HUES48 (cell line): ENCODE results near the gene SLC39A2.
"Not testable (repeated sequence)": the region's sequence is repeated elsewhere in the genome, so short reads cannot be mapped to it uniquely, and the experiment has no call there.

ENCODE experiments used
- H3K27ac ChIP-seq: one replicate; pipeline ENCODE4 v1.7.0; 2013; ENCODE audit warnings: low read depth, low read length, inconsistent platforms
- H3K27me3 ChIP-seq: 2 replicates; pipeline ENCODE4 v1.6.1; 2013; ENCODE audit warnings: mild to moderate bottlenecking, low read length; ENCODE audit not compliant: control insufficient read depth, insufficient read depth
- H3K36me3 ChIP-seq: 2 replicates; pipeline ENCODE4 v1.6.1; 2013; ENCODE audit warnings: low read length; ENCODE audit not compliant: control insufficient read depth, insufficient read depth
- H3K4me1 ChIP-seq: 2 replicates; pipeline ENCODE4 v1.6.1; 2013; ENCODE audit warnings: mild to moderate bottlenecking, low read length; ENCODE audit not compliant: control insufficient read depth, insufficient read depth
- H3K4me3 ChIP-seq: 2 replicates; pipeline ENCODE4 v1.5.1; 2013; ENCODE audit warnings: mild to moderate bottlenecking, low read depth, low read length
- H3K9ac ChIP-seq: 2 replicates; pipeline ENCODE4 v1.6.1; 2013; ENCODE audit warnings: mild to moderate bottlenecking, low read depth, low read length, moderate library complexity
- H3K9me3 ChIP-seq: 2 replicates; pipeline ENCODE4 v1.6.1; 2013; ENCODE audit warnings: low read length; ENCODE audit not compliant: control insufficient read depth, insufficient read depth

The SLC39A2 gene

DNA sequence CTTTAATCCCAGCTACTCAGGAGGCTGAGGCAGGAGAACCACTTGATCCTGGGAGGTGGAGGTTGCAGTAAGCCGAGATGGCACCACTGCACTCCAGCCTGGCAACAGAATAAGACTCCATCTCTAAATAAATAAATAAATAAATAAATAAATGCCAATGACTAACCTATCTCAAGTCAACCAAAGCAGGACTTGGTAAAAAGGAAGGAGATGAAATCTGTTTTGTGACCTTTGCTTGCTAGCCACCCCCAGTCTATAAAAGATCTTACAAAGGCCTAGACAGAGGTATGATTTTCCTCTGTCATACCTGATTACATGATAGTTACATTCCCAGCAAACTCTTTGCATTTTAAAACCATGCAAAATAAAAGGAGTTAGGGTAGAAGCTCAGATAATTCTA is 22.8 kb upstream of the SLC39A2 start:
- Histone ChIP-seq H3K4me3 (no peak overlapping the region), H3K9ac (no peak overlapping the region), H3K36me3 (no peaks in the 10 kb centered on the region), H3K9me3 (no peaks in the 10 kb centered on the region), H3K27ac (no peak overlapping the region), H3K27me3 (peaks cover 4% of the 10 kb centered on the region; the same call in 1 of the 2 replicates), H3K4me1 (peaks cover 5% of the 10 kb centered on the region; the same call in 1 of the 2 replicates)

DNA sequence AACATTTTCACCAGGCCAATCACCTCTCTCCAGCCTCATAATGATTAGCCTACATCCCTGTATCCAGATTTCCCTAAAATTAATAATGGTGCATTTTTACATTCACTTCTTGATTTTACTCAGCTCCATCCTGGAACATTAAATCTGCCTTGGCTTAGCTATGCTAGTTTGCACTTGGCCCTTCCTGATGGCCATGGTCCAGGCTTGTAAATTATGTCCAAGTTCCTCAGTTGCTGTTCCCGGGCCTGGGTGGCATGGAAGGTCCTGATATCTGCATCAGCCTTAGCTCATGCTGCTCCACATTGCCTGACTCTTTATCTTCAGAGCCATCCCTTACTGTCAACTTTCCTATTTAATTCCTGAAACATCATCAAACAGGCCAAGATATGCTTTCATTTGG is 20.4 kb upstream of the SLC39A2 start:
- Histone ChIP-seq H3K4me1 (no peaks in the 10 kb centered on the region), H3K27me3 (peaks cover 4% of the 10 kb centered on the region; the same call in 1 of the 2 replicates), H3K36me3 (no peaks in the 10 kb centered on the region), H3K9me3 (no peaks in the 10 kb centered on the region), H3K9ac (no peak overlapping the region), H3K4me3 (no peak overlapping the region), H3K27ac (no peak overlapping the region)

DNA sequence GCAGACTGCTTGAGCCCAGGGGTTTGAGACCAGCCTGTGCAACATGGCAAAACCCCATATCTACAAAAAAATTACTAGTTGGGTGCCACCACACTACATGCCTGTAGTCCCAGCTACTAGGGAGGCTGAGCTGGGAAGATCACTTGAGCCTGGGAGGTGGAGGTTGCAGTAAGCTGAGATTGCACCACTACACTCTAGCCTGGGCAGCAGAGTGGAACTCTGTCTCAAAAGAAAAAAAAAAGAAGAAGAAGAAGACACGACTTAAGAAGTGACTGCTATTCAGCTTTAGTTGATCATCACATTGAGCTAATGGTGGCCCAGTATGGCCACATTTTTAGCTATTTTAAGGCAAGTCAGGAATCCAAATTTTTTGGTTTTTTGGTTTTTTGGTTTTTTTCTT is 18.2 kb upstream of the SLC39A2 start:
- Histone ChIP-seq H3K27ac (no peak overlapping the region), H3K4me1 (no peaks in the 10 kb centered on the region), H3K27me3 (peaks cover 4% of the 10 kb centered on the region; the same call in 1 of the 2 replicates), H3K4me3 (no peak overlapping the region), H3K9ac (no peak overlapping the region), H3K9me3 (no peaks in the 10 kb centered on the region), H3K36me3 (no peaks in the 10 kb centered on the region)

DNA sequence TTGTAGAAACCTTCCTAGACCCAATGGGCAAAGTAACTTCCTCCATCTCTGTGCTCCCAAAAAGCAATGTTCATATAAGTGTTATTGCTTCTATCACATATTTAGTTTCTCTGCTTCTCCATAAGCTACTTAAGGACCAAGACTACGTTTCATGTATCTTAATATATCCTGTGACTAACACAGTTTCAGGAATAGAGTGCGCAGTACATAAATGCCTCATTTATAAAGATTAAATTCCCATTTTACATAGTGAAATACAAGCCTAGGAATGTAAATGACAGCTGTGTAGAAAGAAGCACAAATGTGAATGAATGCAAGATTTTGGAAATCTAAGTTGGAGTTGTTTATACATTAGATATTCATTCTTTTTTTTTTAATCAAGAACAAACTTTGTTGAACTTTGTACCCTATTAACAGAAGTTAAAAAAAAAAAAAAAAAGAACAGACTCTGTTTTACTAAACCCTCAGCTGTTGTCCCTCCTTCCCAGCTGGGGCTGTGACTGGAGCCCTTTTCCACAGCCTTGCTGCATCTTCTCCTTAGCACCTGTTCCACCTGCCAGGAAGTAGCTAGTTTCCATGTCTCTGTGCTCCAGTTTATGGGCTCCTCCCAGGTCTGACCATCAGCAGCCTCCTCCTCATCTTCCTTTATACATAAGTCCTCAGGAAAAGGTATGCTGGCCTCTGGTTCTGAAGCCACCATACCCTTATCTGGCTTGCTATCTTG is 16.3 kb upstream of the SLC39A2 start:
- Histone ChIP-seq H3K4me1 (no peaks in the 10 kb centered on the region), H3K9me3 (no peaks in the 10 kb centered on the region), H3K36me3 (no peaks in the 10 kb centered on the region), H3K27ac (no peak overlapping the region), H3K9ac (no peak overlapping the region), H3K27me3 (peaks cover 4% of the 10 kb centered on the region; the same call in 1 of the 2 replicates), H3K4me3 (no peak overlapping the region)

DNA sequence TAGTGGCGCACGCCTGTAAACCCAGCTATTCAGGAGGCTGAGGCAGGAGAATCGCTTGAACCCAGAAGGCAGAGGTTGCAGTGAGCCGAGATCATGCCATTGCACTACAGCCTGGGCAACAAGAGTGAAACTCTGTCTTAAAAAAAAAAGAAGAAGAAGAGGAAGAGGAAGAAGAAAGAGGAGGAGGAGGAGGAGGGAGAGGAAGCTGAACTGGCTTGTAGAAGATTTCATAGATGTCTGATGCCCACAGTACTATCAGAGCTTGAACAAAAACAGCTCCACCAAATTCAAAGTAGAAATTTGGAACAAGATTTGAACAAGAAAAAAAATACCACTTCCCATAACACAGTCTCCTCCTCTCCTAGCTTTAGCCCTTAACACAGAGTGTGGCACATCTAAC is 13.4 kb upstream of the SLC39A2 start:
- H3K4me3 ChIP-seq, H3K27ac ChIP-seq, H3K36me3 ChIP-seq, H3K4me1 ChIP-seq, H3K27me3 ChIP-seq, H3K9me3 ChIP-seq, H3K9ac ChIP-seq: not testable (repeated sequence)

DNA sequence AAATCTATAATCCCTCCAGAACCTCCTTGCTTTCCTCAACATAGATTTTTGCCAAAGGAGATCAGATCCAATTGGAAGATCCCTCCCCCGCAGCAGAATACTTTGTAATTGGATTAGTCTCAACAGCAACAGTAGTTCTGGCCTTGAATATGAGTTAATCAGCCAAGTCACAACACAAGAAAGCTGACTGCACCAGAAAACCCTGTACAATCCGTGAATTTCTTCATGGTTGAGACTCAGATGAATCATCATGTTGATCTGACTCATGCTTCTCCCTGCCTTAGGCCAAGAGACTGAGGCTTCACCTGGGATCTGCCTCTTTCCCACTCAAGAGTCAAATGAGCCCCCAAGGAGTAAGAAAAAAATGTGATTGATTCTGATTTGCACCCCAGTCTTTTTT is 12.3 kb upstream of the SLC39A2 start:
- peaks cover 4% of the 10 kb centered on the region; the same call in 1 of the 2 replicates for H3K27me3 ChIP-seq
- H3K4me1 ChIP-seq: peaks cover 8% of the 10 kb centered on the region; the same call in 1 of the 2 replicates
- H3K27ac ChIP-seq: no peak overlapping the region
- peaks cover 3% of the 10 kb centered on the region for H3K36me3 ChIP-seq
- no peak overlapping the region for H3K4me3 ChIP-seq
- no peaks in the 10 kb centered on the region for H3K9me3 ChIP-seq
- no peak overlapping the region for H3K9ac ChIP-seq

DNA sequence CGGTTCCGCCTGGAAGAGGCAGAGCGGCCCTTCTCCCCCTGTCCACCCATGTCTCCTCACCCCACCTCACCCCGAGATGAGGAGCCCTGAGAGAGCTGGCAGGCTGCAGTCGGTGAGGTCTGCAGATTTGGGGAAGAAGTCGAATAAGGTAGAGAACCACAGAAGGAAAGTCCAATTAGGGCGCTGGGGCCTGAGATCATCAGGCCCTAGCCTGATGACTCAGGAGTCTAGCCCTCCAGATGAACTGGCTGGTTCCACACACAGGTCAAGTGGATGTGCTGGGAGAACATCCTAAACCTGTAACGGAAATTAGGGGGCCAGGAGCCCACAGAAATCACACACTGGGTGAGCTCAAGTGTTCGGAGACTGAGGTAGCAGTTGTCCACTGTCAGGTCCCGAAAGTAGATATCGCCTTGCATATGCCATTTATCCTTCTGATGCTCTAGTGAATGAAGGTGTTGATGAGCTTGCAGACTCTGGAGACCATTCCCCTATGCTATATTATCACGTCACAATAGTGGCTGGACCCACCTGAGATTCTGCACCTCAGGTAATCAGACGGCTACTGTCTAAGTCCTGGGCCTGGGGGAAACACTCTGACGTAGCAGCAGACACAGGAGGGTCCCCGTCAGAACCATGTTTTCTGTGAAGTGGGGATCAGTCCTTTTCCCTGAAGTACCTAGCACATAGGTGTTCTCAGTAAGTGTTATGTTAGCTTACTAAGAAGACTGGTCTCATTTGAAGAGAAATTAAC is 10.2 kb upstream of the SLC39A2 start:
- H3K27ac ChIP-seq: peak overlapping the region; percentile 75
- H3K36me3 ChIP-seq: peaks cover 22% of the 10 kb centered on the region
- no peaks in the 10 kb centered on the region for H3K9me3 ChIP-seq
- no peaks in the 10 kb centered on the region for H3K27me3 ChIP-seq
- no peak overlapping the region for H3K9ac ChIP-seq
- H3K4me3 ChIP-seq: peak overlapping the region; percentile 58
- H3K4me1 ChIP-seq: peaks cover 8% of the 10 kb centered on the region; the same call in 1 of the 2 replicates

DNA sequence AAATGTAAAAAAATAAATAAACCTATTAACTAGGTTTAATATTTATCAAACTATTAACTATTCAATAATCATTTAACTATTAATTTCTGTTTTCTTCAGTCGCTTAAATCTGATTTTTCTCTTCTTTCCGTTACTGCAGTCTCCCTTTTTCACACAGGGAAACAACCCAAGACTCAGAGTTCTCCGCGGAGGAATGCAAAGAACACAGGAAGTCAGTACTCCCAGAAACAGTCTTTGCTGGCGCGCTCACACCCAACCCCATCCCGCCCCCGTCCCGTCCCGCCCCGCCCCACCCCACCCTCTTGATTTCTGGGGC is 9.7 kb upstream of the SLC39A2 start:
- Histone ChIP-seq H3K4me1 (peaks cover 8% of the 10 kb centered on the region; the same call in 1 of the 2 replicates), H3K9ac (no peak overlapping the region), H3K27me3 (no peaks in the 10 kb centered on the region), H3K4me3 (peak overlapping the region; percentile 58), H3K27ac (peak overlapping the region; percentile 81), H3K9me3 (no peaks in the 10 kb centered on the region), H3K36me3 (peaks cover 27% of the 10 kb centered on the region)

DNA sequence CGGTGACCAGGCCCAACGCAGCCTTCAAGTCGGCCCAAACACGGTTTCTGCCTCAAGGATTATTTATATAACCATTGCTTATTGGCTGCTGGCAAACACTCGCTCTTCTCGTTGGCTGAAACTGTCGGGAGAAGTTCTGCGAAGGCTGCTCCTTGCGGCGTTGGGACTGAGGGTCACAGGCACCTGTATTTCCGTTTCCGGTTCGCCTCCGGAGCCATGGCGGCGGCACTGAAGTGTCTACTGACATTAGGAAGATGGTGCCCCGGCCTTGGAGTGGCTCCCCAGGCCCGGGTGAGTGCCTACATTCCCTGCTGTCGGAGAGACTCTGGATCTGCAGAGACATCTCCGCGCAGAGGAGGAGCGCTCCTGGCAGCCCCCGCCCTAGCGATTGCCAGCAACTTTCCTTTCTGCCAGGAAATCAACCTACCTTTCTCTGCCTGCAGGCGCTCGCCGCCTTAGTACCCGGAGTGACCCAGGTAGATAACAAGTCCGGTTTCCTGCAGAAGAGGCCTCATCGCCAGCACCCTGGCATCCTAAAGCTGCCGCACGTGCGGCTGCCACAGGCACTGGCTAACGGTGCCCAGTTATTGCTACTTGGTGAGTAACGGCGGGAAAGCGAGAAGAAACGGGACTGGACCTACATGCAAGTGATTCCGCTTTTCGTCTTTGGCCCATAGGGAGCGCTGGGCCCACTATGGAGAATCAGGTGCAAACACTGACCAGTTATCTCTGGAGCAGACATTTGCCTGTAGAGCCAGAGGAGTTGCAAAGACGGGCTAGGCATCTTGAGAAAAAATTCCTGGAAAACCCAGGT is 9.1 kb upstream of the SLC39A2 start, which contains the start of gene METTL17:
TSS of gene METTL17 (plus strand) at position 194 of the 814 bp plus-strand sequence. CDS start at position 217, 23 bp downstream.
- H3K36me3 ChIP-seq: peaks cover 33% of the 10 kb centered on the region
- peak within 1 kb of the TSS; percentile 81 for H3K27ac ChIP-seq
- no peaks in the 10 kb centered on the region for H3K9me3 ChIP-seq
- H3K27me3 ChIP-seq: no peaks in the 10 kb centered on the region
- H3K4me3 ChIP-seq: peak within 1 kb of the TSS; percentile 71
- peaks cover 8% of the 10 kb centered on the region; the same call in 1 of the 2 replicates for H3K4me1 ChIP-seq
- peak within 1 kb of the TSS; percentile 66 for H3K9ac ChIP-seq

DNA sequence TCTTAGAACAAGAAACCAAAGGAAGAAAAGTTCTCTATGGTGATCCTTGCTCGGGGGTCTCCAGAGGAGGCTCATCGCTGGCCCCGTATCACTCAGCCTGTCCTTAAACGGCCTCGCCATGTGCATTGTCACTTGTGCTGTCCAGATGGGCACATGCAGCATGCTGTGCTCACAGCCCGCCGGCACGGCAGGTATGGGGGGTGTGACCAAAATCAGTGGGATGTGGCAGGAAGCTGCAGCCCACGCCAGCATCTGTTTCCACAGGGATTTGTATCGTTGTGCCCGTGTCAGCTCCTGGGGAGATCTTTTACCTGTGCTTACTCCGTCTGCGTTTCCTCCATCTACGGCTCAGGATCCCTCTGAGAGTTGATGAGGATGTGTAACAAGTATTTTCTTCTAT is 2.6 kb upstream of the SLC39A2 start:
- H3K9ac ChIP-seq: no peak overlapping the region
- H3K4me3 ChIP-seq: no peak overlapping the region
- H3K27me3 ChIP-seq: no peaks in the 10 kb centered on the region
- peaks cover 8% of the 10 kb centered on the region for H3K4me1 ChIP-seq
- peaks cover 56% of the 10 kb centered on the region for H3K36me3 ChIP-seq
- H3K27ac ChIP-seq: no peak overlapping the region
- no peaks in the 10 kb centered on the region for H3K9me3 ChIP-seq
